ELF-1 (cell line): ENCODE results near the gene NCK1.
"Not testable (repeated sequence)": the region's sequence is repeated elsewhere in the genome, so short reads cannot be mapped to it uniquely, and the experiment has no call there.

Experiments
- DNase-seq: peaks from one replicate; pipeline ENCODE4 v3.0.0-alpha.2; 2016; ENCODE audit warnings: low read depth, low spot score

The NCK1 gene

DNA sequence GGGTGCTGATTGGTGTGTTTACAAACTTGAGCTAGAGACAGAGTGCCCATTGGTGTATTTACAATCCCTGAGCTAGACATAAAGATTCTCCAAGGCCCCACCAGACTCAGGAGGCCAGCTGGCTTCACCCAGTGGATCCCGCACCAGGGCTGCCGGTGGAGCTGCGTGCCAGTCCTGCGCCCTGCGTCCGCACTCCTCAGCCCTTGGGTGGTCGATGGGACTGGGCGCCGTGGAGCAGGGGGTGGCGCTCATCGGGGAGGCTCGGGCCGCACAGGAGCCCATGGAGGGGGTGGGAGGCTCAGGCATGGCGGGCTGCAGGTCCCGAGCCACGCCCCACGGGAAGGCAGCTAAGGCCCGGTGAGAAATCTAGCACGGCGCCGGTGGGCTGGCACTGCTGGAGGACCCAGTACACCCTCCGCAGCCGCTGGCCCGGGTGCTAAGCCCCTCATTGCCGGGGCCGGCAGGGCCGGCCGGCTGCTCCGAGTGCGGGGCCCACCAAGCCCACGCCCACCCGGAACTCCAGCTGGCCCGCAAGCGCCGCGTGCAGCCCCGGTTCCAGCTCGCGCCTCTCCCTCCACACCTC, 125.5 kb downstream of the NCK1 start:
- not testable (repeated sequence) for DNase-seq

DNA sequence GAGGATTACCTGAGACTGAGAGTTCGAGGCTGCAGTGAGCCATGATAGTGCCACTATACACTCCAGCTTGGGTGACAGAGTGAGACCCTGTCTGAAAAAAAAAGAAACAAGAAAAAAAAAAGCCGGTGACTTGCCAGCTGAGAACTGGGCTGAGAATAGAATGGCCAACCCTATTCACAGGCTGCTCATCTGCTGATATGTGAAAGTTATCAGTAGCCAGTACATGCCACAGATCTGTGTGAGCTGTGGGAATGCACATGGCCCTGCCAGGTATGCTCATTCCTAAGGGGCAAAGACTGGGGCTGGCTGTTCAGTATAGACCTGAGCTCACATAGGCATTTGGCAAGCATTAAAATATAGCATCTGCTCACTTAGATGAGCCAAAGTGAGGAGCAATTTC, 126.6 kb downstream of the NCK1 start:
- no peak for DNase-seq

DNA sequence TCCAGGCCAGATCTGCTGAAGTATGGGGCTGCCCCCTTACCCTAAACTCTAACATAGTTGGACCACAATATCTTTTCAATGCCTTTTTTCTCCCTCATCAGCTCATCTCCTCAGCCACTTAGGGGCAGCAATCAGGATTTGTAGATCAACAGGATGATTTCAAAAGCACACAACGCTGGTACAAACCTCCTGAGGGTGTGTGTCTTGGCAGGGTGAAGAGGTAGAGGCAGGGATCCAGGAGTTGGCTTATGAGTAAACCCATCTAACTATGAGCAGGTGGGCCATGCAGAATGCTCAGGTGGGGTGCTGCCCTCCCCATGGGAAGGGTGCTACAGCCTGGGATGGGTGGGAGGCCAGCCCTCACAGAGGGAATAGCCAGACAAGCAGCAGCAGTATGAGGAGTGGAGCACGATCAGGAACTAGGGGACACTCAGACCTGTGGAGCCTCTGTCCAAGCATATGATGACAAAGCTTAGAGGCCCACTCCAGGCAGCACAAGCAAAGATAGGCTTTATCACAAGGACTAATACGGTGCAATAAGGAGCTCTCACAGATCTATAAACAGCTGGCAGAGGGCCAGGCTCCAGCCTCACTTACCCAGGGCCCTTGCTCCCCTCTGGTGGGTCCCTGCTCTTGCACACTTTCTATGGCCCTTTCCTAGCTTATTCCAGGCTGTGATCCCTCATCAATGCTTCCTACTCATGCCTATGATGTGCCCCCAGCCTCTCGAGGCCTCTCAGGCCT, 127.9 kb downstream of the NCK1 start:
- no peak for DNase-seq

DNA sequence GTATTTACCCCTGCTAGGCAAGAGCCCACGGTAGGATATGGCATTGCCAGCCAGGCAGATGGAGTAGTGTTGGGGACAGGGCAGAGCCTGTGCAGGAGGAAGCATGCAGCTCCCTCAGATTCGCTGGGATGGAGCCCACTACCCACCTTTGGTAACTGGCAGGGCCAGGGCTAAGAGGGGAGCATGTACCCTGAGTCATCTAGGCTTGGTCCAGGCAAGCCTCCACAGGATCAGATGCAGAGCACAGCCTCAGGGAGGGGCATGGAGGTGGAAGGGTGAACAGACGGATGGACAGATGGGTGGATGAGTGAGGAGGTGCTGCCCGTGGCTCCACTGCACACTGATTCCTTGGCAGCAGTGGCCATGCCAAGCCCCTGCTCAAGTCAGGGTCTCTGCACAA, 128.8 kb downstream of the NCK1 start:
- no peak for DNase-seq

DNA sequence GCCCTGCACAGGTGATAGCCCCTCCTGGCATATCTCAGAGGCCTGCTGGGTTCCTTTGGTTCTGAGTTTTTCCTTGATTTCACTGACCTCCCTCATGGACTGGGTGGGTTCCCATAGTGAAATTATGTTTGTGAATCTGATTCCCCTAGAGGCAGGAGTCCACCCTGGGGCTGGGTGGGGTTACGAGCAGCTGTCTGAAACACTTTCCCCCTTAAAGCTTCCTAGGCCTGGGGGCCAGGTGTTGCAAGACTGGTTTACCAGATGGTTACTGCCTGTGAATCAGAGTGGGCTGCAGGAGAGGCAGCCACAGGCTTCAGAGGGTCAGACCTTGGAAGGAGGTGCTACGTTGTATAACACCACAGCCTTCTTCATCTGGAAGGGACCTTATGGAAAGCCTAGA, 130.1 kb downstream of the NCK1 start:
- DNase-seq, result no peak

DNA sequence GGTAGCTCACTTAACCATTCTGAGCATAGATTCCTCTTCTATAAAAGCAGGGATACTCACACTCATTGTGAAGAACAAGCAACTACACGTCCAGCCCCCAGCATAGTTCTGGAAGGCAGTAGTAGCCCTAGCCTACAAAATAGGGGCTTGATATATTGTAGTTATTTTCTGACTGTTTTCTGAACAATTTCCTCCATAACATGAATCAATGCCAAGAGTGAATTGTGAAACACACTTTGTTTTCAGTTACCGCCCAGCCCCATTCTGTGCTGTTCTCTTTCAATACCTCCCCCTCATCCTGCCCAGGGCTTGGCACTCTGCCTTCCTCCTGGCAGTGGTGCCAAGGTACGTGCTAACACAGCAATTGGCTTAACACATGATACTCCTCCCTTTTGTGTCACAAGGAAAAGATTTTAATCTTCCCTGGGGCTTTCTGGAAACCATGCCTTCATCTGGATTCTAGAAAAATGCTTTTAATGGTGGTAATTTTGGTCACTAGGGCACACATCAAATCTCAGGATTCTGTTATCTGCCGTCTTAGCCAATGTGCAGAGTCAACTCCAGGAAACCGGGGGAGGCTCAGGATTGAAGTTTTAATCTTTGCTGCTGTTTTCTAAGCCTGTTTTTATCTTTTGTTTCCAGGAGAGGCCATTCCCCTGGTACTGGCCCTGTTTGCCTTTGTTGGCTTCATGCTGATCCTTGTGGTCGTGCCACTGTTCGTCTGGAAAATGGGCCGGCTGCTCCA, 132.9 kb downstream of the NCK1 start:
- no peak for DNase-seq

DNA sequence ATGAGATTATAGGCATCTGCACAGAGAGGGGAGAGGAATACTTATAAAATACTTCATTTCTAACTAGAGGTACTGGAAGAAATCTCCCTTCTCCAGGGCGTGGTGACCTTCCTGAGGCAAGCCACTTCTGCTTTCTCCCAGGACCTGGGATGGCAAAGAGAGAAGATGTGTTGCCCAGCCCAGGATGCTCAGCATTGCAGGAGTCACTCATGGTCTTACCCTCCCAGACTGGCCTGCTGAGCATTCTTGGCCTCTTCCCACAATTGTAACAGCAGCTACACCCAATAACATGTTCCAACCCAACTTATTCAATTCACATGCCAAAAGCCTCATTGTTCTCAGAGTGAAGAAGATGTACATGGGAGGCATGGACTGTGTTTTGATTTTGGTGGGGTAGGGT, 133.6 kb downstream of the NCK1 start:
- no peak for DNase-seq
